GM06990 (cell line): ENCODE results near the gene SETD7.
"Not testable (repeated sequence)": the region's sequence is repeated elsewhere in the genome, so short reads cannot be mapped to it uniquely, and the experiment has no call there.

Experiments
- DNase-seq: peaks from one replicate; pipeline ENCODE4 v3.0.0-alpha.2; 2011; ENCODE audit not compliant: insufficient read length; ENCODE audit errors: extremely low read depth
- H3K27me3 ChIP-seq: replicated peaks from 2 replicates; pipeline ENCODE4 v1.6.0; 2011; ENCODE audit warnings: low read length; ENCODE audit not compliant: control insufficient read depth, insufficient read depth
- H3K36me3 ChIP-seq: 2 replicates; pipeline ENCODE4 v1.5.1; 2011; ENCODE audit warnings: low read length; ENCODE audit not compliant: control insufficient read depth, insufficient read depth
- H3K4me3 ChIP-seq: replicated peaks from 2 replicates; pipeline ENCODE4 v1.5.1; 2011; ENCODE audit warnings: low read depth, mild to moderate bottlenecking, control low read depth, low read length
- TF ChIP-seq, protein P1 (sequence below): IDR thresholded peaks from 2 replicates; pipeline ENCODE4 v1.5.1; 2011; ENCODE audit warnings: low read length, control low read depth, mild to moderate bottlenecking, inconsistent platforms; ENCODE audit not compliant: insufficient read depth, poor library complexity, severe bottlenecking

Gene SETD7

DNA sequence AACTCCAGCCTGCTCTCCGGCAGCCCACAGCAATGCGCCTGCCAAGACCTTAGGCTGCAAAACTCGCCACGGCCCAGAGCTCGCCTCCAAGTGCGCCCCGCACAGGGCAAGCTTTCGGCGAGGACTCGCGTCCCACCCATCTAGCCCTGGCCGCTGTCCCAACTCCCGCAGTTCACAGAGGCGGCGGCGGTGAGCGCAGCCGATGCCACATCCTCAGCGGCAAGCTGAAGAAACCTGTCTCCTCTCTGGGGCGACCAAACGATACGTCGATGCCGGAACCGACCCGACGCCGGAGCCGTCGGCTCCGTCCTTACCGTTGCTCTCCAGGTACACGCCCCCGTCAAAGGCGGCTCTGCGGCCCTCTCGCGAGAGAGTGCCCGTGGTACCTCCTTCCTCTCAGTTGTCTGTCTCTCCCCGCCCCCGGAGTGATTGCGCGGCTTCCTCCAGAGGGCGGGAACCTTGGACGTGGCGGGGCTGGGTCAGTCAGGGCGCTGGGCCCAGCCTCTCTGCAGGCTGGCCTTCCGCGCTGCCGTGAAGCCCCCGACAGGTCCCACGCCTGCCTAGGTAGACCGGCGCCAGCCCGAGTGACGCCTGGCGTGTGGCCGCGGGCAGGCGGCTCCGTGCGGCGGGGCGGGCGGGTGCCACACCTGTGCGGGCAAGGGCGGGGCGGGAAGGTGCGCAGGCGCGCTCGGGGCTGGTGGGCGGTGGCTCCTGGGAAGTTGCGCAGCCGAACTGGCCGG is 102.5 kb downstream of the SETD7 start:
- H3K27me3 ChIP-seq = no peaks in the 10 kb centered on the region
- TF ChIP-seq, protein P1, sequence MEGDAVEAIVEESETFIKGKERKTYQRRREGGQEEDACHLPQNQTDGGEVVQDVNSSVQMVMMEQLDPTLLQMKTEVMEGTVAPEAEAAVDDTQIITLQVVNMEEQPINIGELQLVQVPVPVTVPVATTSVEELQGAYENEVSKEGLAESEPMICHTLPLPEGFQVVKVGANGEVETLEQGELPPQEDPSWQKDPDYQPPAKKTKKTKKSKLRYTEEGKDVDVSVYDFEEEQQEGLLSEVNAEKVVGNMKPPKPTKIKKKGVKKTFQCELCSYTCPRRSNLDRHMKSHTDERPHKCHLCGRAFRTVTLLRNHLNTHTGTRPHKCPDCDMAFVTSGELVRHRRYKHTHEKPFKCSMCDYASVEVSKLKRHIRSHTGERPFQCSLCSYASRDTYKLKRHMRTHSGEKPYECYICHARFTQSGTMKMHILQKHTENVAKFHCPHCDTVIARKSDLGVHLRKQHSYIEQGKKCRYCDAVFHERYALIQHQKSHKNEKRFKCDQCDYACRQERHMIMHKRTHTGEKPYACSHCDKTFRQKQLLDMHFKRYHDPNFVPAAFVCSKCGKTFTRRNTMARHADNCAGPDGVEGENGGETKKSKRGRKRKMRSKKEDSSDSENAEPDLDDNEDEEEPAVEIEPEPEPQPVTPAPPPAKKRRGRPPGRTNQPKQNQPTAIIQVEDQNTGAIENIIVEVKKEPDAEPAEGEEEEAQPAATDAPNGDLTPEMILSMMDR = no peak
- DNase-seq = peak; percentile 97
- H3K4me3 ChIP-seq = peak overlapping the region; percentile 88
- no peaks in the 10 kb centered on the region for H3K36me3 ChIP-seq

DNA sequence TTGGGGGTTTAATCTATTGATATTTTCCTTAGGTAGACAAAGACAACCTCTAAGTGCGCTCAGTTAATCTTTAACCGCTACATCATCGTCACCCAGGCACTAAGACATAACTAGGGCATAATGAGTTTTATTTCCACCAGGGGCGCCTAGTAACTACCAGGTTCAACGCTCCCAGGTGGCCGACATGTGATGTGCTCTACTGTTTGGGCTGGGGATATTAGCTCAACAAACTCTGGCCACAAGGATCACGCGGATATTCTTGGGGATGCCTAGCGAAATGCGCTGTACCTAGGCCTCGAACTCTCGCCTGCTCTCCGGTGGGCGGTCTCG is 103.0 kb downstream of the SETD7 start:
- H3K4me3 ChIP-seq = peak overlapping the region; percentile 88
- TF ChIP-seq, protein P1 = peak; percentile 46
- no peak for DNase-seq
- no peaks in the 10 kb centered on the region for H3K27me3 ChIP-seq
- no peaks in the 10 kb centered on the region for H3K36me3 ChIP-seq

DNA sequence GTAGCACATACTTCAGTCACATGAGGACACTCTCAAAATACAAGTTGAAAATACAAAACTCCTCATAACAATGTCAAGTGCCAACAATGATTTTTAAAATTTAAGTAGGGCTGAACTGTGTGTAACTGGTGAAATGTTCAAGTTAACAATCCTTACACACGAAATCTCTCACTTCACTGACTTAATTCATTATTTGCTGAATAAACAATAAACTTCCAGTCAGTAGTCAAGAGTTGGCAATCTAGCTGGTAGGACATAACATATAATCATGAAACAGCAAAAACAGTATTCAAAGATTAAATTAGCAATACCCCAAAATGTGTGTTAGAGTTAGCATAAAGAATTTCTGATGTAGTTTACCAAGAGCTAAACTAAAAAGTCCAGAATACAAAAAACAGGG is 104.0 kb downstream of the SETD7 start:
- H3K4me3 ChIP-seq = no peak overlapping the region
- TF ChIP-seq, protein P1 = no peak
- no peaks in the 10 kb centered on the region for H3K36me3 ChIP-seq
- no peaks in the 10 kb centered on the region for H3K27me3 ChIP-seq
- no peak for DNase-seq

DNA sequence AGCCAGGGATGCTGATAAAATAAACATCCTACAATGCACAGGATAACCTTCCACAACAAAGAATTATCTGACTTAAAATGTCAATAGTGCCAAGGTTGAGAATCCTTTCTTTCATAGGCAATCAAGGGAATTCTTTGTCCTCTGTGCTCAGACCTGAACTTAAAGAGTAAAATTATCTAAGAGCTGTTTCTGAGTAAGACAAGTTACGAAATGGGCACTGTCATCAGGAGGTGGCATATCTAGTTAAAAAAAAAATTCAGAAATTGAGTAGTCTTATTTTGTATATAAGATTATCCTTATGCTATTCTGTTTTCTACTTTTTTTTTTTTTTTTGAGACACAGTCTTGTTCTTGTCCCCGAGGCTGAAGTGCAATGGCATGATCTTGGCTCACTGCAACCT is 105.4 kb downstream of the SETD7 start:
- Histone ChIP-seq H3K4me3 (no peak overlapping the region), H3K27me3 (no peaks in the 10 kb centered on the region), H3K36me3 (no peaks in the 10 kb centered on the region)
- DNase-seq = no peak
- TF ChIP-seq, protein P1 = no peak

DNA sequence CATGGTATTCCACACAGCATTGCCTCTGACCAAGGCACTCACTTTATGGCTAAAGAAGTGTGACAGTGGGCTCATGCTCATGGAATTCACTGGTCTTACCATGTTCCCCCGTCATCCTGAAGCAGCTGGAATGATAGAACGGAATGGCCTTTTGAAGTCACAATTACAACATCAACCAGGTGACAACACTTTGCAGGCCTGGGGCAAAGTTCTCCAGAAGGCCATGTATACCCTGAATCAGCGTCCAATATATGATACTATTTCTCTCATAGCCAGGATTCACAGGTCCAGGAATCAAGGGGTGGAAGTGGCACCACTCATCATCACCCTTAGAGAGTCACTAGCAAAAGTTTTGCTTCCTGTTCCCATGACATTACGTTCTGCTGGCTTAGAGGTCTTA is 108.9 kb downstream of the SETD7 start:
- not testable (repeated sequence) for DNase-seq, H3K36me3 ChIP-seq, H3K4me3 ChIP-seq, H3K27me3 ChIP-seq
